Hepatocyte (in vitro differentiated cells): Measurements from ENCODE around the gene GLT8D1. TPM values are rescaled to one million over a fixed set of nuclear protein-coding genes. Genes with fewer than 3 reads are reported as not detected.

Experiments
- DNase-seq: peaks from one replicate; pipeline ENCODE4 v3.0.0-alpha.2; 2016; ENCODE audit warnings: low spot score
- H2AFZ ChIP-seq: fragments of 200-600 bp; sonication (generic); 2 replicates; pipeline ENCODE4 v1.6.0; 2016; ENCODE audit warnings: antibody characterized with exemption, mild to moderate bottlenecking
- H3K27ac ChIP-seq: fragments of 200-600 bp; sonication (generic); 2 replicates; pipeline ENCODE4 v1.5.1; 2016; ENCODE audit warnings: mild to moderate bottlenecking
- H3K27me3 ChIP-seq: fragments of 200-600 bp; sonication (generic); 2 replicates; pipeline ENCODE4 v1.6.1; 2016
- H3K36me3 ChIP-seq: fragments of 200-600 bp; sonication (generic); replicated peaks from 2 replicates; pipeline ENCODE4 v1.5.1; 2016; ENCODE audit warnings: low read depth; ENCODE audit not compliant: insufficient read depth
- H3K4me1 ChIP-seq: fragments of 200-600 bp; sonication (generic); 2 replicates; pipeline ENCODE4 v1.5.1; 2016; ENCODE audit warnings: mild to moderate bottlenecking, moderate library complexity; ENCODE audit not compliant: insufficient read depth
- H3K4me2 ChIP-seq: fragments of 200-600 bp; sonication (generic); 2 replicates; pipeline ENCODE4 v1.6.0; 2016
- H3K4me3 ChIP-seq: fragments of 200-600 bp; sonication (generic); 2 replicates; pipeline ENCODE4 v1.5.1; 2016; ENCODE audit warnings: mild to moderate bottlenecking
- H3K79me2 ChIP-seq: fragments of 200-600 bp; sonication (generic); 2 replicates; pipeline ENCODE4 v1.6.0; 2017; ENCODE audit warnings: mild to moderate bottlenecking
- H3K9me2 ChIP-seq: fragments of 200-600 bp; sonication (generic); replicated peaks from 2 replicates; pipeline ENCODE4 v1.6.0; 2017; ENCODE audit warnings: mild to moderate bottlenecking; ENCODE audit not compliant: insufficient read depth
- H3K9me3 ChIP-seq: fragments of 200-600 bp; sonication (generic); 2 replicates; pipeline ENCODE4 v1.5.1; 2016; ENCODE audit warnings: low read depth, mild to moderate bottlenecking
- H4K20me1 ChIP-seq: fragments of 200-600 bp; sonication (generic); 2 replicates; pipeline ENCODE4 v1.6.0; 2016; ENCODE audit warnings: mild to moderate bottlenecking; ENCODE audit not compliant: insufficient read depth, poor library complexity, severe bottlenecking
- EZH2 ChIP-seq: fragments of 200-600 bp; sonication (generic); IDR thresholded peaks from 2 replicates; pipeline ENCODE4 v1.6.1; 2016; ENCODE audit warnings: antibody characterized with exemption, mild to moderate bottlenecking, borderline replicate concordance
- EZH2phosphoT487 ChIP-seq: fragments of 200-600 bp; sonication (generic); IDR thresholded peaks from one replicate; pipeline ENCODE4 v1.6.1; 2018; ENCODE audit warnings: antibody characterized with exemption, mild to moderate bottlenecking, low read depth, moderate library complexity; ENCODE audit not compliant: unreplicated experiment, severe bottlenecking
- WGBS: methylation state at CpG from one replicate; pipeline ENCODE4 v1.1.6; 2016; ENCODE audit warnings: low lambda C conversion rate; ENCODE audit errors: missing lambda C conversion rate; 5-methylcytosine and 5-hydroxymethylcytosine counted together
- polyA plus RNA-seq: library from polyadenylated mRNA; unstranded; fragments of >200 nt; fragmentation: Nextera tagmentation; extraction: Ambion mirVana; gene quantifications from 2 replicates; pipeline ENCODE4 v1.2.1, GENCODE V29; 2016
- total RNA-seq: library from RNA; depleted of rRNA; stranded (reverse); fragments of >200 nt; gene quantifications from 2 replicates; pipeline ENCODE4 v1.2.3, GENCODE V29; 2014
- TF ChIP-seq, protein P1 (sequence below): fragments of 200-600 bp; sonication (generic); IDR thresholded peaks from 2 replicates; pipeline ENCODE4 v1.5.1; 2016; ENCODE audit warnings: antibody characterized with exemption, mild to moderate bottlenecking; ENCODE audit not compliant: poor library complexity

Gene GLT8D1
- total and polyA plus RNA-seq, 2 experiments from 2014 or later, result 79.9 to 97.9 TPM

DNA sequence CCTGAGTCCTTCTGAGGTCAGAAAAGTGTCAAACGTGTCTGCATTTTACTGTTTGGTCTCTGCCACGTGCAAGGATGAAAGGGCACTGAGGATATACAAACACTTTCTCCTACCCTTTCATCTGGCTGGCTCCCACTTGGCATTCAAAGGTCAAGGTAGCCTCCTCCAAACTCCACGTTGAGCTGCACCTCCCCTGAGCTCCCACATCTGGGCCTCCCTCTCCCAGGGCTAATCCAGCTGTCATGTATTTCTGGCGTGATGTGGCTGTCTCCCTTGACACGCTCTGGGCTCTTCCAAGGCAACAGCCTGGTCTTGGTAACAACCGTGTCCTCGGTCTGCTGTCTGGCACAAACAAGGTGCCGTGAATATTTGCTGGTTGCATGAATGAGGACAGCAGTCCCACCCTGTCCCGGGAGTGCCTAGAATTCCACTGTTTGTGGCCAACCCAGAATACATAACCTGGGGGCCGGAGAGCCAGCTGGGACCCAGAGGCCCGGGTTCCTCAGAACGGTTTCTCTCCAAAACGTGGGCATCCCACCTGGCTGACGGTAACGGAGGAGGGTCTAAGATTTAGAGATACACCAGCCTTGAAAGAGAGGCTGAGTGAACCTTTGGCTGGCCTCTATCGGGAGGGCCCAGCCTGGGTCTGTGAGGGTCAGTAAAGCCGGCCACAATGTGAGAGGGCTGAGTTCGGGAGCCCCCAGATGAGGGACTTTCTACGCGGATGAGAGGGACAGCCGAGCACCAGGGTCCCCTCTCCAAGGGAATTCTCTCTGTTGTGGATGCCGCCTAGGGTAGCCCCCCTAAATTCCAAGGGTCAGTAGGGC, 767 bp downstream of the GLT8D1 start:
- H3K36me3 ChIP-seq, result no peaks in the 10 kb centered on the region
- H3K4me3 ChIP-seq, result peak overlapping the region; percentile 85
- H3K27ac ChIP-seq, result peak overlapping the region; percentile 94
- peaks cover 81% of the 10 kb centered on the region for H3K79me2 ChIP-seq
- TF ChIP-seq, protein P1, sequence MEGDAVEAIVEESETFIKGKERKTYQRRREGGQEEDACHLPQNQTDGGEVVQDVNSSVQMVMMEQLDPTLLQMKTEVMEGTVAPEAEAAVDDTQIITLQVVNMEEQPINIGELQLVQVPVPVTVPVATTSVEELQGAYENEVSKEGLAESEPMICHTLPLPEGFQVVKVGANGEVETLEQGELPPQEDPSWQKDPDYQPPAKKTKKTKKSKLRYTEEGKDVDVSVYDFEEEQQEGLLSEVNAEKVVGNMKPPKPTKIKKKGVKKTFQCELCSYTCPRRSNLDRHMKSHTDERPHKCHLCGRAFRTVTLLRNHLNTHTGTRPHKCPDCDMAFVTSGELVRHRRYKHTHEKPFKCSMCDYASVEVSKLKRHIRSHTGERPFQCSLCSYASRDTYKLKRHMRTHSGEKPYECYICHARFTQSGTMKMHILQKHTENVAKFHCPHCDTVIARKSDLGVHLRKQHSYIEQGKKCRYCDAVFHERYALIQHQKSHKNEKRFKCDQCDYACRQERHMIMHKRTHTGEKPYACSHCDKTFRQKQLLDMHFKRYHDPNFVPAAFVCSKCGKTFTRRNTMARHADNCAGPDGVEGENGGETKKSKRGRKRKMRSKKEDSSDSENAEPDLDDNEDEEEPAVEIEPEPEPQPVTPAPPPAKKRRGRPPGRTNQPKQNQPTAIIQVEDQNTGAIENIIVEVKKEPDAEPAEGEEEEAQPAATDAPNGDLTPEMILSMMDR, result no peak
- TF ChIP-seq EZH2, result no peak
- no peak for TF ChIP-seq EZH2phosphoT487
- no peaks in the 10 kb centered on the region for H3K9me2 ChIP-seq
- peak overlapping the region; percentile 96 for H2AFZ ChIP-seq
- H3K4me1 ChIP-seq, result peaks cover 19% of the 10 kb centered on the region
- no peaks in the 10 kb centered on the region for H3K9me3 ChIP-seq
- DNase-seq, result peak; percentile 46
- no peaks in the 10 kb centered on the region for H4K20me1 ChIP-seq
- peak overlapping the region; percentile 97 for H3K4me2 ChIP-seq
- WGBS, result under 1% methylated on average over 22 of the region's 22 CpGs
- no peaks in the 10 kb centered on the region for H3K27me3 ChIP-seq

DNA sequence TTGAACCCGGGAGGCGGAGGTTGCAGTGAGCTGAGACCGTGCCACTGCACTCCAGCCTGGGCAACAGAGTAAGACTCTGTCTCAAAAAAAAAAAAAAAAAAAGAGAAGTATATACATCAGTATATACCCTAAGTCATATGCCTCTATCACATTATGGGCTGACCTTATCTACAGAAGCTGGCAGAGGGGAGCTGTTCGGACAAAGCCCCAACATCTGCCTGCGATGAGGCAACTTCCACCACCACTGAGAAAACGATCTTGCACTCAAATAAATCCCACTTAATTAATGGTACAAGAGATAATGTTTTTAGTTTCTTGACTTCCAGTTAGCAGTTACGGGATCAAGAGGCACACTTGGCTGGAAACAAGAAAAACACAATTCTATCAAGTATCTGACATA, 2.2 kb downstream of the GLT8D1 start:
- TF ChIP-seq EZH2phosphoT487, result no peak
- TF ChIP-seq, protein P1, result no peak
- TF ChIP-seq EZH2, result no peak
- Histone ChIP-seq H3K4me3 (no peak overlapping the region), H2AFZ (no peak overlapping the region), H3K27me3 (no peaks in the 10 kb centered on the region), H3K4me2 (peak overlapping the region; percentile 97), H3K79me2 (peaks cover 80% of the 10 kb centered on the region), H3K9me2 (no peaks in the 10 kb centered on the region), H3K36me3 (no peaks in the 10 kb centered on the region), H3K27ac (no peak overlapping the region), H3K4me1 (peaks cover 19% of the 10 kb centered on the region), H3K9me3 (no peaks in the 10 kb centered on the region), H4K20me1 (no peaks in the 10 kb centered on the region)
- DNase-seq, result no peak
- 93% methylated on average over 7 of the region's 7 CpGs for WGBS

DNA sequence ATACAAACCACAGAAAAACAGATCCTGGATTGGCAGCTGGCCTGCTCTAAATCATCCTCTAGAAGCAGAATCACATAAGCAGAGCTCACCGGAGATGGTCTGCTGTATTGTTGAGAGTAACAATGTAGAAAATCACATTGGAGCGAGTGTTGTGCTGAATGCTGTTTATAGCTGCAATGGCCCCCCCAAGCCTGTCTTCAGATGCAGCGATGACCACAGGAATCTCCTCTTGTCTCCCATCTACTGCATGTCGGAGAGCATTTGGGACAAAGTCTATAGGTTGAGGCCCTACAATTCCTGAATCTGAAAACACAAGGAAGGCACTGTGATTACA, 8.0 kb downstream of the GLT8D1 start:
- Histone ChIP-seq H3K79me2 (peaks cover 32% of the 10 kb centered on the region), H3K27ac (no peak overlapping the region), H3K4me1 (no peaks in the 10 kb centered on the region), H4K20me1 (no peaks in the 10 kb centered on the region), H3K4me2 (no peak overlapping the region), H3K27me3 (no peaks in the 10 kb centered on the region), H3K4me3 (no peak overlapping the region), H2AFZ (no peak overlapping the region), H3K9me3 (no peaks in the 10 kb centered on the region), H3K36me3 (peaks cover 12% of the 10 kb centered on the region), H3K9me2 (no peaks in the 10 kb centered on the region)
- 97% methylated on average over 4 of the region's 4 CpGs for WGBS
- no peak for TF ChIP-seq EZH2phosphoT487
- no peak for TF ChIP-seq EZH2
- TF ChIP-seq, protein P1, result no peak
- DNase-seq, result no peak
